NCI-H146 treated with DMSO at 0.1 percent for 48 hours (cell line): ENCODE data around the gene SLC9A8.

Source experiments
- DNase-seq: peaks from one replicate; lab custom pipeline; 2025; ENCODE audit not compliant: unreplicated experiment; lab: John Stamatoyannopoulos, UW

SLC9A8 gene

GRCh38 chr20:49811825-49812506 is 662 bp upstream of the SLC9A8 start:
- peak; percentile 45 for DNase-seq

GRCh38 chr20:49813305-49813974 is 812 bp downstream of the SLC9A8 start:
- DNase-seq = no peak

- no peak for DNase-seq
These were observed 1.5 kb downstream of the SLC9A8 start for GRCh38 chr20:49814057-49814694.

GRCh38 chr20:49818816-49819215 is 6.2 kb downstream of the SLC9A8 start:
- no peak for DNase-seq

- DNase-seq = no peak
These were observed 7.1 kb downstream of the SLC9A8 start for GRCh38 chr20:49819702-49820101.

- DNase-seq = no peak
These were observed 8.8 kb downstream of the SLC9A8 start for GRCh38 chr20:49821381-49821780.

- DNase-seq = no peak
These were observed 9.3 kb downstream of the SLC9A8 start for GRCh38 chr20:49821870-49822331.

- no peak for DNase-seq
These were observed 10.7 kb downstream of the SLC9A8 start for GRCh38 chr20:49823152-49823847.

- DNase-seq = no peak
These were observed 11.6 kb downstream of the SLC9A8 start for GRCh38 chr20:49824206-49824605.

GRCh38 chr20:49825521-49826033 is 12.9 kb downstream of the SLC9A8 start:
- no peak for DNase-seq

GRCh38 chr20:49831022-49831769 is 18.6 kb downstream of the SLC9A8 start:
- DNase-seq = no peak

- no peak for DNase-seq
These were observed 19.4 kb downstream of the SLC9A8 start for GRCh38 chr20:49831770-49832631.

- DNase-seq = no peak
These were observed 20.2 kb downstream of the SLC9A8 start for GRCh38 chr20:49832632-49833327.

GRCh38 chr20:49833483-49833882 is 20.9 kb downstream of the SLC9A8 start:
- DNase-seq = no peak

GRCh38 chr20:49835031-49835430 is 22.4 kb downstream of the SLC9A8 start:
- DNase-seq = no peak

GRCh38 chr20:49838546-49838945 is 25.9 kb downstream of the SLC9A8 start:
- DNase-seq = no peak

GRCh38 chr20:49843139-49843538 is 30.5 kb downstream of the SLC9A8 start:
- no peak for DNase-seq

GRCh38 chr20:49843770-49844380 is 31.2 kb downstream of the SLC9A8 start:
- no peak for DNase-seq

- DNase-seq = no peak
These were observed 32.4 kb downstream of the SLC9A8 start for GRCh38 chr20:49845060-49845459.
